Globus pallidus (tissue), 1 donor: ENCODE measurements around the gene SMURF2.

Experiments used
- DNase-seq: peaks from one replicate; pipeline ENCODE4 v3.0.0-alpha.2; 2015; ENCODE audit warnings: low spot score

Gene SMURF2

GRCh38 chr17:64502809-64503208 lies 159.3 kb downstream of the SMURF2 start:
- no peak for DNase-seq

- no peak for DNase-seq
These were observed 160.1 kb downstream of the SMURF2 start for GRCh38 chr17:64502021-64502420.

GRCh38 chr17:64500862-64501765 lies 161.0 kb downstream of the SMURF2 start:
- no peak for DNase-seq

GRCh38 chr17:64500487-64500859 lies 161.6 kb downstream of the SMURF2 start:
- DNase-seq: no peak

- DNase-seq: no peak
These were observed 162.2 kb downstream of the SMURF2 start for GRCh38 chr17:64499805-64500486.

GRCh38 chr17:64498308-64499203 lies 163.6 kb downstream of the SMURF2 start:
- no peak for DNase-seq

- no peak for DNase-seq
These were observed 164.5 kb downstream of the SMURF2 start for GRCh38 chr17:64497565-64498035.

- peak; percentile 86 for DNase-seq
These were observed 165.1 kb downstream of the SMURF2 start, which contains the start of gene POLG2 for GRCh38 chr17:64496786-64497564. POLG2 (minus strand) TSS chr17:64497054; CDS start chr17:64496968, 86 bp downstream.

GRCh38 chr17:64496348-64496785 lies 165.7 kb downstream of the SMURF2 start:
- DNase-seq: peak; percentile 15
